ENCODE data around the gene PACSIN1. TPM values are rescaled to one million over a fixed set of nuclear protein-coding genes. Genes with fewer than 3 reads are reported as not detected.

Gene PACSIN1
- total RNA-seq, 2 donors from 2014 or later, result 0.52 TPM; not detected in 1

DNA sequence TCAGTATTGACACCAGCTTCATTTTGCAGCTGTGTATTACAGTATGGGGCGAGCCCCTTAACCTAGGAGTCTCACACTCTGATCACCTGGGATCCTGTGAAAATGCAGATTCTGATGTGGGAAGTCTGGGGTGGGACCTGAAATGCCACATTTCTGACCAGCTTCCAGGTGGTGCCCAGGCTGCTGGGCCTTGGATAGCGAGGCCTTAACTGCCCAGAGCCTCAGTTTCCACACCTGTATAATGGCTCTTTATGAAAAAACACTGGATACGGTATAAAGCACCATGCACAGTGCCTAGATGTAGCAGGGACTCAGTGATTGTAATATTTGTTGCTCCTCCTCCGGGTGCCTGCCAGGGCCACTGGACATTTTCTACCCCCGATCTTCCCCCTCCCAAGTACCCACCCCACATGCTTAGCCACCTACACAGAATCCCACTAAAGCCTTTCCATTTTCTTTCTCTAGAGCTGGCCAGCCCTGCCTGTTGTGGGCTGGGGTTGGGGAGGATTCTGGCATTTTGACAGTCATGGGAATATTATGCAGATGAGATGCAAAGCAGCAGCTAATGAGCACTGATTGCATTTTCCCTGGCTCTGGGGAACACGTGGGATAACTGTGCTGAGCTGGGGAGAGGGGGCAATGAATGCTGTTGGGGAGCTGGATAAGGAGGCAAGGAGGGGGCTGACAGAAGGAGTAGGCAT is 45.5 kb downstream of the PACSIN1 start:
- no peaks in the 10 kb centered on the region for H3K36me3 ChIP-seq (replicated peaks in 1 of 2; ENCODE audit: insufficient read depth in 1 of 2, low read depth in 2 of 2)
- ATAC-seq, result no peak
- no peak for DNase-seq
- TF ChIP-seq, protein P1, sequence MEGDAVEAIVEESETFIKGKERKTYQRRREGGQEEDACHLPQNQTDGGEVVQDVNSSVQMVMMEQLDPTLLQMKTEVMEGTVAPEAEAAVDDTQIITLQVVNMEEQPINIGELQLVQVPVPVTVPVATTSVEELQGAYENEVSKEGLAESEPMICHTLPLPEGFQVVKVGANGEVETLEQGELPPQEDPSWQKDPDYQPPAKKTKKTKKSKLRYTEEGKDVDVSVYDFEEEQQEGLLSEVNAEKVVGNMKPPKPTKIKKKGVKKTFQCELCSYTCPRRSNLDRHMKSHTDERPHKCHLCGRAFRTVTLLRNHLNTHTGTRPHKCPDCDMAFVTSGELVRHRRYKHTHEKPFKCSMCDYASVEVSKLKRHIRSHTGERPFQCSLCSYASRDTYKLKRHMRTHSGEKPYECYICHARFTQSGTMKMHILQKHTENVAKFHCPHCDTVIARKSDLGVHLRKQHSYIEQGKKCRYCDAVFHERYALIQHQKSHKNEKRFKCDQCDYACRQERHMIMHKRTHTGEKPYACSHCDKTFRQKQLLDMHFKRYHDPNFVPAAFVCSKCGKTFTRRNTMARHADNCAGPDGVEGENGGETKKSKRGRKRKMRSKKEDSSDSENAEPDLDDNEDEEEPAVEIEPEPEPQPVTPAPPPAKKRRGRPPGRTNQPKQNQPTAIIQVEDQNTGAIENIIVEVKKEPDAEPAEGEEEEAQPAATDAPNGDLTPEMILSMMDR (IDR thresholded peaks at IDR 0.05), result no peak
- no peak for TF ChIP-seq POLR2A (IDR thresholded peaks at IDR 0.05)
- intact Hi-C loops (cut with DNase I), result no loop called here
- H3K4me1 ChIP-seq, result no peaks in the 10 kb centered on the region
- H3K27ac ChIP-seq, result no peak overlapping the region
- H3K9me3 ChIP-seq, result no peaks in the 10 kb centered on the region
- H3K27me3 ChIP-seq, result no peaks in the 10 kb centered on the region
- no peak overlapping the region for H3K4me3 ChIP-seq
- 75 to 79% methylated on average over 5 to 6 of the region's 6 CpGs for WGBS, 2 donors

DNA sequence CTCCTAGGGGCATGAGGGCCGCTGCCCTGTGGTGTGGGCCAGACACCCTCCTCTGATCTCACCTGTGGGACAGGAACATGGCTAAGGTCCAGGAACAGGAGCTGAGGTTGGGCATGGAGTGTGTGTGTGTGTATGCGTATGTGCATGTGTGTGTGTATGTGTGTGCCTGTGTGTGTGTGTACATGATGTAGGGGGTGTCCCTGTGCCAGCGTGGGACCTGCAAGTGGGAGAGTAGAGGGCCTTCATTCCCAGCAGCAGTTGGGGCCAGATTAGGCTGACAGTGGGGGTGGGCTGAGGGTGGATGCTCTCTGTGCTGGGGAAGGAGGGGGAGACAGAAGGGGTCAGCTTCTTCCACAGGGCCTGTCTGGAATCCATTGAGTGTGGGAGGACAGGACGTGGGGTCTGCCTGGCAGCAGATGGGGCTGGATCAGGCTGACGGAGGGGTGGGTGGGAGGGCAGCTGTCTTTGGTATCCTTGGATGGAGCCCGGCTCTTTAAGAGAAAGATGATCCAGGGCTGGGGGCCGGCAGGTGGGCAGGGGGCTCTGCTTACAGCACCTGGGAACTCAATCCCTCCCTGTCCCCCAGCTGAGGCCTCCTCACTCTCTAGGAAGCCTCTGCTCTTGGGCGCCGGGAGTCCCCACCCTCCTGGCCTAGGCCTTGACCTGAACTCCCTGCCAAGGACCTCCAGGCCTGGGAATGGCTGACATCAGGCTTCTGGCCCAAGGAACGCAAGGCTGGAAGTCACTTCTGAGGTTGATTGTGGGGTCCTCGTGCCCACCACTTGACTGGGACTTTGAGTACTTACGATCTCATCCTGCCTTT is 46.2 kb downstream of the PACSIN1 start:
- no peak overlapping the region for H3K27ac ChIP-seq
- no peaks in the 10 kb centered on the region for H3K27me3 ChIP-seq
- DNase-seq (no peak), ATAC-seq (no peak)
- H3K4me1 ChIP-seq, result no peaks in the 10 kb centered on the region
- intact Hi-C loops (cut with DNase I), result no loop called here
- H3K4me3 ChIP-seq, result no peak overlapping the region
- TF ChIP-seq, protein P1 (IDR thresholded peaks at IDR 0.05), result no peak
- TF ChIP-seq POLR2A (IDR thresholded peaks at IDR 0.05), result no peak
- 65 to 84% methylated on average over 7 to 10 of the region's 12 CpGs for WGBS, 2 donors
- no peaks in the 10 kb centered on the region for H3K36me3 ChIP-seq (replicated peaks in 1 of 2; ENCODE audit: insufficient read depth in 1 of 2, low read depth in 2 of 2)
- H3K9me3 ChIP-seq, result no peaks in the 10 kb centered on the region

DNA sequence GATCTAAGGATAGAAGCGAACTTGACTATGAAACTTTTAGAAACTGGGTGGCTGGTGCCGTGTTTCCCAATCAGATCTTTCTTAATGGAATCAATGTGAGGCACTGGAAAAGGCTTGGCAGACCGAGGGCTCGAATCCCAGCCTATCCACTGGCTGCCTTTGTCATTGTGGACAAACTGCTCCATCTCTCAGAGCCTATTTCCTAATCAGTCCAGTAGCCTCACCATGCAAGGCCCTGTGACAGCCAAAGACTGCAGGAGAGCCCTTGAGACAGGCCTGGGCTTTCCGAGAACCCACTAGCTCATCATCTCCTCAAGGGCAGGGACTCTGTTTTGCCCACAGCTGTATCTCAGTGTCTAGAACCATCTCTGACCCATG is 46.9 kb downstream of the PACSIN1 start:
- TF ChIP-seq POLR2A (IDR thresholded peaks at IDR 0.05), result no peak
- TF ChIP-seq, protein P1 (IDR thresholded peaks at IDR 0.05), result no peak
- no peak for DNase-seq
- intact Hi-C loops (cut with DNase I), result no loop called here
- ATAC-seq, result no peak
- no peaks in the 10 kb centered on the region for H3K27me3 ChIP-seq
- no peak overlapping the region for H3K27ac ChIP-seq
- no peak overlapping the region for H3K4me3 ChIP-seq
- no peaks in the 10 kb centered on the region for H3K36me3 ChIP-seq (replicated peaks in 1 of 2; ENCODE audit: insufficient read depth in 1 of 2, low read depth in 2 of 2)
- H3K4me1 ChIP-seq, result no peaks in the 10 kb centered on the region
- 82 to 85% methylated on average over 5 of the region's 5 CpGs for WGBS, 2 donors
- no peaks in the 10 kb centered on the region for H3K9me3 ChIP-seq

DNA sequence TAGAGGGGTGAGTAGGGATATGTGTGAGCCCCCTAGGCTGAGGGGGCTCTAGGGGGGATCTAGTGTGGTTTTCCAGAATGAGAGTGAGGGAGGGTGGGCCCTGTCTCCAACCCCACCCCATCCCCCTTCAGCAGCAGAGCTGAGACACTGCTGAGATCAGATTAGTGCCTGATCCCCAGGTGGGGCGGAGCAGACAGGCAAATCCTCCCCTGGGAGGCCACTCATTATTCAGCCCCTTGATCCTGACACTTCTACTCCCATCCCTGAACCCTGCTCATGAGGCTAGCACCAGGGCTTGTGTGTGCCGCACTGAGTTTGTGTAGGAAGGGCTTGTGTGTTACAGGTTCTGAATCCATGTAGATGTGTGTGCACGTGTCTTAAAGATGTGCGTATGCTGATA is 47.8 kb downstream of the PACSIN1 start:
- intact Hi-C loops (cut with DNase I), result no loop called here
- 92 to 93% methylated on average over 4 of the region's 4 CpGs for WGBS, 2 donors
- no peaks in the 10 kb centered on the region for H3K27me3 ChIP-seq
- H3K36me3 ChIP-seq (replicated peaks in 1 of 2; ENCODE audit: insufficient read depth in 1 of 2, low read depth in 2 of 2), result no peaks in the 10 kb centered on the region
- DNase-seq (no peak), ATAC-seq (no peak)
- H3K27ac ChIP-seq, result no peak overlapping the region
- TF ChIP-seq POLR2A (IDR thresholded peaks at IDR 0.05), result no peak
- TF ChIP-seq, protein P1 (IDR thresholded peaks at IDR 0.05), result no peak
- no peaks in the 10 kb centered on the region for H3K9me3 ChIP-seq
- no peaks in the 10 kb centered on the region for H3K4me1 ChIP-seq
- no peak overlapping the region for H3K4me3 ChIP-seq
